Large intestine (tissue), 3 donors: ENCODE results near the gene CYB561A3. TPM values are rescaled to one million over a fixed set of nuclear protein-coding genes. Genes with fewer than 3 reads are reported as not detected.

Experiments
- DNase-seq, 2 donors: peaks; one replicate each; pipeline versions ENCODE4 v3.0.0 to v3.0.0-alpha.2; 2013
- H3K27ac ChIP-seq: one replicate; pipeline ENCODE4 v1.5.1; 2013; ENCODE audit warnings: low read length
- H3K27me3 ChIP-seq: 2 replicates; pipeline ENCODE4 v1.6.1; 2013; ENCODE audit warnings: low read length; ENCODE audit not compliant: control insufficient read depth, insufficient read depth
- H3K36me3 ChIP-seq: 2 replicates; pipeline ENCODE4 v1.6.1; 2013; ENCODE audit warnings: low read length; ENCODE audit not compliant: control insufficient read depth, insufficient read depth
- H3K4me1 ChIP-seq: one replicate; pipeline ENCODE4 v1.6.1; 2013; ENCODE audit warnings: low read length; ENCODE audit not compliant: control insufficient read depth, insufficient read depth
- H3K4me3 ChIP-seq: one replicate; pipeline ENCODE4 v1.5.1; 2013; ENCODE audit warnings: low read length
- H3K9me3 ChIP-seq: one replicate; pipeline ENCODE4 v1.6.1; 2013; ENCODE audit warnings: mild to moderate bottlenecking, low read depth, low read length, moderate library complexity; ENCODE audit not compliant: control insufficient read depth
- WGBS: methylation state at CpG from one replicate; pipeline ENCODE4 v1.1.5; 2013; ENCODE audit warnings: low lambda C conversion rate; ENCODE audit not compliant: insufficient coverage; 5-methylcytosine and 5-hydroxymethylcytosine counted together
- polyA plus RNA-seq: library from polyadenylated mRNA; unstranded; fragments of 120-200 nt; gene quantifications from one replicate; pipeline ENCODE4 v1.2.1, GENCODE V29; 2013

CYB561A3 gene
- polyA plus RNA-seq, 1 donor: 31.1 TPM

GRCh38 chr11:61336171-61336935 is 25.3 kb downstream of the CYB561A3 start:
- peaks cover 35% of the 10 kb centered on the region for H3K36me3 ChIP-seq
- no peak overlapping the region for H3K4me3 ChIP-seq
- peak overlapping the region; percentile 33 for H3K27ac ChIP-seq
- peaks cover 3% of the 10 kb centered on the region for H3K9me3 ChIP-seq
- peak; percentile 81 to 85 for DNase-seq
- no CpG with 5 or more reads among the region's 8 CpGs for WGBS
- H3K27me3 ChIP-seq: no peaks in the 10 kb centered on the region
- H3K4me1 ChIP-seq: peaks cover 36% of the 10 kb centered on the region

GRCh38 chr11:61335355-61335710 is 26.3 kb downstream of the CYB561A3 start:
- peaks cover 29% of the 10 kb centered on the region for H3K36me3 ChIP-seq
- WGBS: no CpG with 5 or more reads among the region's 1 CpG
- no peak for DNase-seq
- H3K27me3 ChIP-seq: no peaks in the 10 kb centered on the region
- peak overlapping the region; percentile 96 for H3K27ac ChIP-seq
- peaks cover 3% of the 10 kb centered on the region for H3K9me3 ChIP-seq
- peaks cover 38% of the 10 kb centered on the region for H3K4me1 ChIP-seq
- peak overlapping the region; percentile 92 for H3K4me3 ChIP-seq

- Histone ChIP-seq H3K9me3 (peaks cover 3% of the 10 kb centered on the region), H3K4me1 (peaks cover 38% of the 10 kb centered on the region), H3K4me3 (peak overlapping the region; percentile 92), H3K27me3 (no peaks in the 10 kb centered on the region), H3K36me3 (peaks cover 34% of the 10 kb centered on the region), H3K27ac (peak overlapping the region; percentile 96)
- DNase-seq: peak; percentile 64 to 90
- no CpG with 5 or more reads among the region's 16 CpGs for WGBS
These were observed 27.0 kb downstream of the CYB561A3 start for GRCh38 chr11:61334434-61335354.

- Histone ChIP-seq H3K9me3 (peaks cover 3% of the 10 kb centered on the region), H3K36me3 (peaks cover 33% of the 10 kb centered on the region), H3K4me3 (peak overlapping the region; percentile 92), H3K27me3 (no peaks in the 10 kb centered on the region), H3K27ac (peak overlapping the region; percentile 96), H3K4me1 (peaks cover 38% of the 10 kb centered on the region)
- WGBS: no CpG with 5 or more reads among the region's 19 CpGs
- DNase-seq: no peak
These were observed 27.9 kb downstream of the CYB561A3 start for GRCh38 chr11:61333550-61334433.

- peaks cover 38% of the 10 kb centered on the region for H3K4me1 ChIP-seq
- peaks cover 2% of the 10 kb centered on the region for H3K9me3 ChIP-seq
- peaks cover 30% of the 10 kb centered on the region for H3K36me3 ChIP-seq
- no CpG with 5 or more reads among the region's 81 CpGs for WGBS
- H3K4me3 ChIP-seq: peak within 1 kb of the TSS; percentile 92
- peak; percentile 94 to 97 for DNase-seq
- no peaks in the 10 kb centered on the region for H3K27me3 ChIP-seq
- peak within 1 kb of the TSS; percentile 96 for H3K27ac ChIP-seq
These were observed 28.7 kb downstream of the CYB561A3 start, which contains the start of the genes DDB1 and TKFC for GRCh38 chr11:61332797-61333549. Gene DDB1 (minus strand): TSS chr11:61333105. CDS start chr11:61332968, 137 bp downstream. Gene TKFC (plus strand): TSS chr11:61333228. CDS start chr11:61334729, 1,501 bp downstream.

- Histone ChIP-seq H3K36me3 (peaks cover 32% of the 10 kb centered on the region), H3K9me3 (no peaks in the 10 kb centered on the region), H3K27ac (peak overlapping the region; percentile 96), H3K4me3 (peak overlapping the region; percentile 92), H3K27me3 (no peaks in the 10 kb centered on the region), H3K4me1 (peaks cover 38% of the 10 kb centered on the region)
- WGBS: no CpG with 5 or more reads among the region's 24 CpGs
- peak in 1 of 2 donors; percentile 33 for DNase-seq
These were observed 29.3 kb downstream of the CYB561A3 start for GRCh38 chr11:61332281-61332796.

GRCh38 chr11:61331651-61332050 is 30.0 kb downstream of the CYB561A3 start:
- Histone ChIP-seq H3K27me3 (no peaks in the 10 kb centered on the region), H3K4me1 (peaks cover 34% of the 10 kb centered on the region), H3K27ac (no peak overlapping the region), H3K4me3 (peak overlapping the region; percentile 92), H3K9me3 (no peaks in the 10 kb centered on the region), H3K36me3 (peaks cover 34% of the 10 kb centered on the region)
- no peak for DNase-seq
- WGBS: 80% methylated on average over 2 of the region's 6 CpGs

GRCh38 chr11:61329871-61330270 is 31.8 kb downstream of the CYB561A3 start:
- Histone ChIP-seq H3K36me3 (peaks cover 51% of the 10 kb centered on the region), H3K27me3 (no peaks in the 10 kb centered on the region), H3K4me1 (peaks cover 23% of the 10 kb centered on the region), H3K9me3 (no peaks in the 10 kb centered on the region), H3K4me3 (no peak overlapping the region), H3K27ac (no peak overlapping the region)
- no peak for DNase-seq
- 90% methylated on average over 2 of the region's 4 CpGs for WGBS

GRCh38 chr11:61328351-61328750 is 33.3 kb downstream of the CYB561A3 start:
- no CpG with 5 or more reads among the region's 9 CpGs for WGBS
- DNase-seq: no peak
- no peaks in the 10 kb centered on the region for H3K9me3 ChIP-seq
- H3K27ac ChIP-seq: no peak overlapping the region
- no peaks in the 10 kb centered on the region for H3K27me3 ChIP-seq
- no peak overlapping the region for H3K4me3 ChIP-seq
- peaks cover 9% of the 10 kb centered on the region for H3K4me1 ChIP-seq
- H3K36me3 ChIP-seq: peaks cover 63% of the 10 kb centered on the region
